SIG-M5 treated with dmso at 0.1 percent for 504 hours (cell line): Measurements from ENCODE around the gene TARDBP.
A peak's percentile ranks its signal among the peaks of the same experiment; 100 is the strongest.
"Not testable (repeated sequence)": the region's sequence is repeated elsewhere in the genome, so short reads cannot be mapped to it uniquely, and the experiment has no call there.

Experiments
- DNase-seq: peaks from one replicate; lab custom pipeline; 2025; ENCODE audit not compliant: unreplicated experiment; lab: John Stamatoyannopoulos, UW

Gene TARDBP

GRCh38 chr1:11059155-11059967, 46.9 kb downstream of the TARDBP start:
- no peak for DNase-seq

- DNase-seq = peak; percentile 89
These were observed 47.7 kb downstream of the TARDBP start, which contains the start of gene SRM for GRCh38 chr1:11059968-11060830. Gene SRM, minus strand, starts transcription at chr1:11060018. Its CDS starts 75 bp downstream, at chr1:11059943.

- DNase-seq = no peak
These were observed 49.4 kb downstream of the TARDBP start for GRCh38 chr1:11061652-11062365.

GRCh38 chr1:11062965-11063401, 50.5 kb downstream of the TARDBP start:
- DNase-seq = no peak

- not testable (repeated sequence) for DNase-seq
These were observed 51.6 kb downstream of the TARDBP start for GRCh38 chr1:11063937-11064537.

- no peak for DNase-seq
These were observed 52.5 kb downstream of the TARDBP start for GRCh38 chr1:11064942-11065341.

GRCh38 chr1:11065796-11066195, 53.3 kb downstream of the TARDBP start:
- no peak for DNase-seq

GRCh38 chr1:11067716-11068599, 55.5 kb downstream of the TARDBP start:
- DNase-seq = no peak

GRCh38 chr1:11068600-11069473, 56.4 kb downstream of the TARDBP start:
- DNase-seq = no peak

- DNase-seq = no peak
These were observed 58.4 kb downstream of the TARDBP start for GRCh38 chr1:11070876-11071275.

- no peak for DNase-seq
These were observed 59.2 kb downstream of the TARDBP start for GRCh38 chr1:11071463-11072215.

- no peak for DNase-seq
These were observed 59.9 kb downstream of the TARDBP start for GRCh38 chr1:11072216-11072917.

GRCh38 chr1:11073398-11073797, 60.9 kb downstream of the TARDBP start:
- DNase-seq = not testable (repeated sequence)
